ENCODE data around the gene FAM171A2.

FAM171A2 gene

GRCh38 chr17:44321246-44322120 lies 42.2 kb downstream of the FAM171A2 start:
- no peak overlapping the region for H3K9ac ChIP-seq (ENCODE audit: low read length)
- DNase-seq: no peak
- H3K27me3 ChIP-seq (ENCODE audit: control insufficient read depth in 1 of 2, insufficient read depth in 1 of 2, low read length in 2 of 2): peaks cover 16 to 19% of the 10 kb centered on the region in 2 experiments
- H3K4ac ChIP-seq (ENCODE audit: low read depth in 1 of 2, low read length in 2 of 2): no peak overlapping the region
- no peaks in the 10 kb centered on the region for H3K9me3 ChIP-seq (ENCODE audit: control insufficient read depth, low read length)
- WGBS: 95% methylated on average over 19 of the region's 21 CpGs
- no peak overlapping the region for H4K91ac ChIP-seq (ENCODE audit: low read length)
- peaks cover 21% of the 10 kb centered on the region for H3K4me1 ChIP-seq (ENCODE audit: control insufficient read depth, insufficient read depth, low read depth, low read length)
- no peak overlapping the region for H2AK5ac ChIP-seq (ENCODE audit: low read length, severe bottlenecking)
- no peak overlapping the region for H3K23ac ChIP-seq (ENCODE audit: low read length in 2 of 2)
- no peak overlapping the region for H4K8ac ChIP-seq (ENCODE audit: low read length)
- no peak overlapping the region for H2BK5ac ChIP-seq (ENCODE audit: low read depth, low read length, poor library complexity, severe bottlenecking)
- no peak overlapping the region for H2AFZ ChIP-seq (ENCODE audit: low read depth, low read length)
- H3K79me1 ChIP-seq (replicated peaks; ENCODE audit: low read length, poor library complexity, severe bottlenecking): peaks cover 28% of the 10 kb centered on the region
- peaks cover 33 to 48% of the 10 kb centered on the region in 2 experiments for H3K36me3 ChIP-seq (ENCODE audit: control insufficient read depth in 1 of 2, insufficient read depth in 2 of 2, low read depth in 1 of 2, low read length in 2 of 2)
- H3K27ac ChIP-seq (ENCODE audit: low read length, poor library complexity, severe bottlenecking): no peak overlapping the region
- H3K4me3 ChIP-seq (ENCODE audit: insufficient read depth in 1 of 2, low read depth in 1 of 2, low read length in 2 of 2): no peak overlapping the region
- no peak overlapping the region for H3K14ac ChIP-seq (ENCODE audit: low read length in 2 of 2)
- no peak overlapping the region for H2BK12ac ChIP-seq (ENCODE audit: low read length in 2 of 2)
- H3K4me2 ChIP-seq (ENCODE audit: low read length, poor library complexity, severe bottlenecking): no peak overlapping the region
- no peak overlapping the region for H2BK120ac ChIP-seq (ENCODE audit: low read depth, low read length)
- H3K18ac ChIP-seq (ENCODE audit: low read depth in 1 of 2, low read length in 2 of 2): no peak overlapping the region
- no peak overlapping the region for H2BK15ac ChIP-seq (ENCODE audit: low read depth, poor library complexity, severe bottlenecking)

- H3K4me2 ChIP-seq (ENCODE audit: low read length, poor library complexity, severe bottlenecking): no peak overlapping the region
- 91% methylated on average over 18 of the region's 18 CpGs for WGBS
- H2BK15ac ChIP-seq (ENCODE audit: low read depth, poor library complexity, severe bottlenecking): no peak overlapping the region
- H3K4ac ChIP-seq (ENCODE audit: low read depth in 1 of 2, low read length in 2 of 2): no peak overlapping the region
- H3K4me1 ChIP-seq (ENCODE audit: control insufficient read depth, insufficient read depth, low read depth, low read length): peaks cover 30% of the 10 kb centered on the region
- DNase-seq: no peak
- H2BK12ac ChIP-seq (ENCODE audit: low read length in 2 of 2): no peak overlapping the region
- peaks cover 33 to 48% of the 10 kb centered on the region in 2 experiments for H3K36me3 ChIP-seq (ENCODE audit: control insufficient read depth in 1 of 2, insufficient read depth in 2 of 2, low read depth in 1 of 2, low read length in 2 of 2)
- no peak overlapping the region for H3K27ac ChIP-seq (ENCODE audit: low read length, poor library complexity, severe bottlenecking)
- H3K9me3 ChIP-seq (ENCODE audit: control insufficient read depth, low read length): no peaks in the 10 kb centered on the region
- H3K18ac ChIP-seq (ENCODE audit: low read depth in 1 of 2, low read length in 2 of 2): no peak overlapping the region
- H3K4me3 ChIP-seq (ENCODE audit: insufficient read depth in 1 of 2, low read depth in 1 of 2, low read length in 2 of 2): peak overlapping the region in 1 of 2 experiments; percentile 31
- no peak overlapping the region for H4K8ac ChIP-seq (ENCODE audit: low read length)
- H3K23ac ChIP-seq (ENCODE audit: low read length in 2 of 2): no peak overlapping the region
- H2AFZ ChIP-seq (ENCODE audit: low read depth, low read length): no peak overlapping the region
- H3K27me3 ChIP-seq (ENCODE audit: control insufficient read depth in 1 of 2, insufficient read depth in 1 of 2, low read length in 2 of 2): peaks cover 27 to 30% of the 10 kb centered on the region in 2 experiments
- peaks cover 28% of the 10 kb centered on the region for H3K79me1 ChIP-seq (replicated peaks; ENCODE audit: low read length, poor library complexity, severe bottlenecking)
- H2AK5ac ChIP-seq (ENCODE audit: low read length, severe bottlenecking): no peak overlapping the region
- H3K9ac ChIP-seq (ENCODE audit: low read length): no peak overlapping the region
- no peak overlapping the region for H3K14ac ChIP-seq (ENCODE audit: low read length in 2 of 2)
- no peak overlapping the region for H2BK120ac ChIP-seq (ENCODE audit: low read depth, low read length)
- H4K91ac ChIP-seq (ENCODE audit: low read length): no peak overlapping the region
- H2BK5ac ChIP-seq (ENCODE audit: low read depth, low read length, poor library complexity, severe bottlenecking): no peak overlapping the region
Observed at GRCh38 chr17:44320066-44320465, 43.6 kb downstream of the FAM171A2 start.

- no peak overlapping the region for H3K4ac ChIP-seq (ENCODE audit: low read depth in 1 of 2, low read length in 2 of 2)
- H2BK5ac ChIP-seq (ENCODE audit: low read depth, low read length, poor library complexity, severe bottlenecking): no peak overlapping the region
- peaks cover 17% of the 10 kb centered on the region for H3K79me1 ChIP-seq (replicated peaks; ENCODE audit: low read length, poor library complexity, severe bottlenecking)
- H3K36me3 ChIP-seq (ENCODE audit: control insufficient read depth in 1 of 2, insufficient read depth in 2 of 2, low read depth in 1 of 2, low read length in 2 of 2): peaks cover 33 to 49% of the 10 kb centered on the region in 2 experiments
- H2AK5ac ChIP-seq (ENCODE audit: low read length, severe bottlenecking): no peak overlapping the region
- no peak overlapping the region for H3K23ac ChIP-seq (ENCODE audit: low read length in 2 of 2)
- peaks cover 25% of the 10 kb centered on the region for H3K4me1 ChIP-seq (ENCODE audit: control insufficient read depth, insufficient read depth, low read depth, low read length)
- H2BK12ac ChIP-seq (ENCODE audit: low read length in 2 of 2): no peak overlapping the region
- H3K18ac ChIP-seq (ENCODE audit: low read depth in 1 of 2, low read length in 2 of 2): no peak overlapping the region
- no peak overlapping the region for H3K9ac ChIP-seq (ENCODE audit: low read length)
- H3K14ac ChIP-seq (ENCODE audit: low read length in 2 of 2): no peak overlapping the region
- no peak overlapping the region for H3K27ac ChIP-seq (ENCODE audit: low read length, poor library complexity, severe bottlenecking)
- no peak for DNase-seq
- no peak overlapping the region for H3K4me2 ChIP-seq (ENCODE audit: low read length, poor library complexity, severe bottlenecking)
- no peak overlapping the region for H2AFZ ChIP-seq (ENCODE audit: low read depth, low read length)
- H4K91ac ChIP-seq (ENCODE audit: low read length): no peak overlapping the region
- H3K27me3 ChIP-seq (ENCODE audit: control insufficient read depth in 1 of 2, insufficient read depth in 1 of 2, low read length in 2 of 2): peaks cover 43 to 48% of the 10 kb centered on the region in 2 experiments
- H2BK15ac ChIP-seq (ENCODE audit: low read depth, poor library complexity, severe bottlenecking): no peak overlapping the region
- H2BK120ac ChIP-seq (ENCODE audit: low read depth, low read length): no peak overlapping the region
- peak overlapping the region; percentile 2 for H4K8ac ChIP-seq (ENCODE audit: low read length)
- H3K9me3 ChIP-seq (ENCODE audit: control insufficient read depth, low read length): no peaks in the 10 kb centered on the region
- 92% methylated on average over 15 of the region's 15 CpGs for WGBS
- H3K4me3 ChIP-seq (ENCODE audit: insufficient read depth in 1 of 2, low read depth in 1 of 2, low read length in 2 of 2): no peak overlapping the region
Observed at GRCh38 chr17:44318077-44318892, 45.4 kb downstream of the FAM171A2 start.

- WGBS: 96% methylated on average over 6 of the region's 6 CpGs
- Histone ChIP-seq H3K4ac (ENCODE audit: low read depth in 1 of 2, low read length in 2 of 2) (no peak overlapping the region), H3K9ac (ENCODE audit: low read length) (no peak overlapping the region), H2AFZ (ENCODE audit: low read depth, low read length) (no peak overlapping the region), H3K14ac (ENCODE audit: low read length in 2 of 2) (no peak overlapping the region), H3K9me3 (ENCODE audit: control insufficient read depth, low read length) (no peaks in the 10 kb centered on the region), H3K27ac (ENCODE audit: low read length, poor library complexity, severe bottlenecking) (no peak overlapping the region), H3K18ac (ENCODE audit: low read depth in 1 of 2, low read length in 2 of 2) (no peak overlapping the region), H3K4me3 (ENCODE audit: insufficient read depth in 1 of 2, low read depth in 1 of 2, low read length in 2 of 2) (no peak overlapping the region), H4K8ac (ENCODE audit: low read length) (no peak overlapping the region), H2BK5ac (ENCODE audit: low read depth, low read length, poor library complexity, severe bottlenecking) (no peak overlapping the region), H2BK15ac (ENCODE audit: low read depth, poor library complexity, severe bottlenecking) (no peak overlapping the region), H3K27me3 (ENCODE audit: control insufficient read depth in 1 of 2, insufficient read depth in 1 of 2, low read length in 2 of 2) (peaks cover 50 to 55% of the 10 kb centered on the region in 2 experiments), H4K91ac (ENCODE audit: low read length) (no peak overlapping the region), H2BK120ac (ENCODE audit: low read depth, low read length) (no peak overlapping the region), H3K36me3 (ENCODE audit: control insufficient read depth in 1 of 2, insufficient read depth in 2 of 2, low read depth in 1 of 2, low read length in 2 of 2) (peaks cover 33 to 53% of the 10 kb centered on the region in 2 experiments), H2AK5ac (ENCODE audit: low read length, severe bottlenecking) (no peak overlapping the region), H3K23ac (ENCODE audit: low read length in 2 of 2) (no peak overlapping the region), H3K4me2 (ENCODE audit: low read length, poor library complexity, severe bottlenecking) (no peak overlapping the region), H3K79me1 (replicated peaks; ENCODE audit: low read length, poor library complexity, severe bottlenecking) (peaks cover 14% of the 10 kb centered on the region), H3K4me1 (ENCODE audit: control insufficient read depth, insufficient read depth, low read depth, low read length) (peaks cover 22% of the 10 kb centered on the region), H2BK12ac (ENCODE audit: low read length in 2 of 2) (no peak overlapping the region)
- DNase-seq: no peak
Observed at GRCh38 chr17:44317545-44317944, 46.1 kb downstream of the FAM171A2 start.
